K562 (cell line): Measurements from ENCODE around the gene ATP2A3. TPM values are rescaled to one million over a fixed set of nuclear protein-coding genes. Genes with fewer than 3 reads are reported as not detected.

ENCODE experiments used
- C11orf30 ChIP-seq: fragments of 450-650 bp; IDR thresholded peaks from 2 replicates; pipeline ENCODE4 v1.6.1; 2016; ENCODE audit warnings: low read depth, mild to moderate bottlenecking
- CBX5 ChIP-seq: IDR thresholded peaks from 2 replicates; pipeline ENCODE4 v1.6.1; 2014; ENCODE audit warnings: low read depth, borderline replicate concordance
- DPF2 ChIP-seq: fragments of 450-650 bp; IDR thresholded peaks from 2 replicates; pipeline ENCODE4 v1.6.1; 2016
- KLF13 ChIP-seq: fragments of 450-650 bp; IDR thresholded peaks from 2 replicates; pipeline ENCODE4 v1.6.1; 2016; ENCODE audit warnings: missing genetic modification characterization, low read depth, mild to moderate bottlenecking, missing compliant biosample characterization, moderate library complexity, borderline replicate concordance
- MTA2 ChIP-seq: fragments of 450-650 bp; IDR thresholded peaks from 2 replicates; pipeline ENCODE4 v1.6.1; 2016; ENCODE audit warnings: low read depth
- NELFE ChIP-seq: IDR thresholded peaks from 2 replicates; pipeline ENCODE4 v1.6.1; 2011; ENCODE audit warnings: mild to moderate bottlenecking; ENCODE audit not compliant: insufficient read depth, insufficient read length
- POLR2H ChIP-seq: IDR thresholded peaks from 2 replicates; pipeline ENCODE4 v1.6.1; 2016; ENCODE audit warnings: missing genetic modification characterization, low read depth, mild to moderate bottlenecking, control low read depth, missing compliant biosample characterization, moderate library complexity
- SAP30 ChIP-seq: fragments of 200-600 bp; sonication (generic); IDR thresholded peaks from 2 replicates; pipeline ENCODE4 v1.6.1; 2012; ENCODE audit warnings: borderline replicate concordance, low read depth, mild to moderate bottlenecking, moderate library complexity, low read length, control low read depth, inconsistent platforms; ENCODE audit not compliant: insufficient read depth, poor library complexity, severe bottlenecking
- SIX5 ChIP-seq, 2 experiments: IDR thresholded peaks; 2 replicates each; pipeline ENCODE4 v1.6.1; 2011; ENCODE audit warnings: low read length in 2 of 2, borderline replicate concordance in 1 of 2, low read depth in 1 of 2, mild to moderate bottlenecking in 1 of 2, moderate library complexity in 1 of 2; ENCODE audit not compliant: insufficient read depth in 1 of 2
- ZBTB1 ChIP-seq: sonication (generic); formaldehyde crosslinking; IDR thresholded peaks from 2 replicates; pipeline ENCODE4 v1.8.1; 2023; ENCODE audit warnings: missing genetic modification reagents, low read depth, mild to moderate bottlenecking, borderline replicate concordance
- ZFX ChIP-seq: sonication (generic); formaldehyde crosslinking; IDR thresholded peaks from 2 replicates; pipeline ENCODE4 v1.8.0; 2022; ENCODE audit warnings: mild to moderate bottlenecking, missing genetic modification reagents, moderate library complexity
- polyA plus RNA-seq, 8 experiments: library from polyadenylated mRNA; depleted of rRNA in 4 of 8; stranded (reverse) in 5 of 8; unstranded in 3 of 8; fragments of >200 nt; fragmentation: Nextera tagmentation in 2 of 8; fragmentation: Illumina TruSeq in 1 of 8; extraction: Ambion mirVana in 2 of 8; extraction: Trizol in 1 of 8; gene quantifications; 2 replicates each; pipeline versions ENCODE4 v1.2.1 to v1.2.3, GENCODE V29; 2011 to 2014; ENCODE audit warnings: inconsistent platforms in 1 of 8, missing spikeins in 1 of 8
- total RNA-seq, 7 experiments: library from RNA; depleted of rRNA in 6 of 7; stranded (reverse); fragments of >200 nt in 6 of 7; fragmentation: Illumina TruSeq in 2 of 7; extraction: Trizol in 2 of 7; gene quantifications; 2 replicates each; pipeline versions ENCODE4 v1.2.1 to v1.2.3, GENCODE V29; 2011 to 2021; ENCODE audit warnings: low replicate concordance in 1 of 7
- TF ChIP-seq, protein P1 (sequence below), 2 experiments: fragments of 450-650 bp; IDR thresholded peaks; 2 replicates each; pipeline ENCODE4 v1.6.1; 2018; ENCODE audit warnings: mild to moderate bottlenecking in 2 of 2, low read depth in 1 of 2; ENCODE audit not compliant: partially characterized antibody in 2 of 2

ATP2A3 gene
- total and polyA plus RNA-seq, 9 of the 15 experiments (the other 6 are each of a cell fraction or from before 2014, with no cell fraction given), result 0.65 to 103 (median 31.3) TPM

DNA sequence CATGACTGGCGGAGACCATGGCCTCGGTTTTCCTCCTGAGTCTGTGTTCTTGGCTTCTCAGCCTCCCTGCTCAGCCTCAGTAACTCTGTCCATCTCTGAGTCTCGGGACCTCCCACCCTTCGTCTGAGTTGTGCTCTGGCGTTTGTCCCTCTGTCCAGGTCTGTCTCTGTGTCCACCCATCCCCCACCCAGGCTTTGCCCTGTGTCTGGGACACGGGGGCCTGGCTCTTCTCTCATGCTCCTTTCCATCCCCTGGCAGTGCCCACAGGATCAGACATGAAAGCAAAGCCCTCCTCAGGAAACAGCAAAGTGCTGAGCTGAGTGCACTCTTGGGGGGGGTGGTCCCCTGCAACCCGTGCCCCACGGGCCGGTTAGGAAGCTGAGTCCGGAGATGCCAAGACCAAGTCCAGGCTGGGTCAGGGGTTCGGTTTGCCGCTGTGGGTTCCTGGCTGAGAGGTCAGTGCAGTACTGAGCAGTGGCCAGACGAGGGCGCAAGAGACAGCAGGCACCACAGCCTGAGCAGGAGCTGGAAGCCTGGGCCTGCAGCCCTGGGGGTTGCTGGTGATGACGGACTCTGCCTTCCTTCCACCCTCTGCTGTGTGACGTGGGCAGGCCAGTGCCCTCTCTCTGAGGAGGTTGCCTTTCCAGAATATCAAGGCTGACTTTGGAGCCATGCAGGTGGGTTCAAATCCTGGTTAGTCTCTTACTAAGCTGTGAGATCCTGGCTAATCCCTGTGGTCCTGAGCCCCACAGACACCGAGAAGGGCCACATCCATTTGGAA lies 50.5 kb downstream of the ATP2A3 start (continued):
- TF ChIP-seq KLF13 (tag) (no peak), CBX5 (no peak), DPF2 (no peak), ZFX (peak; percentile 77), ZBTB1 (no peak), POLR2H (no peak), SIX5 (IDR thresholded peaks at IDR 0.05; ENCODE audit: borderline replicate concordance in 1 of 2, insufficient read depth in 1 of 2, low read depth in 1 of 2, low read length in 2 of 2) (no peak), NELFE (no peak), C11orf30 (no peak), MTA2 (no peak), SAP30 (no peak)
- TF ChIP-seq, protein P1, sequence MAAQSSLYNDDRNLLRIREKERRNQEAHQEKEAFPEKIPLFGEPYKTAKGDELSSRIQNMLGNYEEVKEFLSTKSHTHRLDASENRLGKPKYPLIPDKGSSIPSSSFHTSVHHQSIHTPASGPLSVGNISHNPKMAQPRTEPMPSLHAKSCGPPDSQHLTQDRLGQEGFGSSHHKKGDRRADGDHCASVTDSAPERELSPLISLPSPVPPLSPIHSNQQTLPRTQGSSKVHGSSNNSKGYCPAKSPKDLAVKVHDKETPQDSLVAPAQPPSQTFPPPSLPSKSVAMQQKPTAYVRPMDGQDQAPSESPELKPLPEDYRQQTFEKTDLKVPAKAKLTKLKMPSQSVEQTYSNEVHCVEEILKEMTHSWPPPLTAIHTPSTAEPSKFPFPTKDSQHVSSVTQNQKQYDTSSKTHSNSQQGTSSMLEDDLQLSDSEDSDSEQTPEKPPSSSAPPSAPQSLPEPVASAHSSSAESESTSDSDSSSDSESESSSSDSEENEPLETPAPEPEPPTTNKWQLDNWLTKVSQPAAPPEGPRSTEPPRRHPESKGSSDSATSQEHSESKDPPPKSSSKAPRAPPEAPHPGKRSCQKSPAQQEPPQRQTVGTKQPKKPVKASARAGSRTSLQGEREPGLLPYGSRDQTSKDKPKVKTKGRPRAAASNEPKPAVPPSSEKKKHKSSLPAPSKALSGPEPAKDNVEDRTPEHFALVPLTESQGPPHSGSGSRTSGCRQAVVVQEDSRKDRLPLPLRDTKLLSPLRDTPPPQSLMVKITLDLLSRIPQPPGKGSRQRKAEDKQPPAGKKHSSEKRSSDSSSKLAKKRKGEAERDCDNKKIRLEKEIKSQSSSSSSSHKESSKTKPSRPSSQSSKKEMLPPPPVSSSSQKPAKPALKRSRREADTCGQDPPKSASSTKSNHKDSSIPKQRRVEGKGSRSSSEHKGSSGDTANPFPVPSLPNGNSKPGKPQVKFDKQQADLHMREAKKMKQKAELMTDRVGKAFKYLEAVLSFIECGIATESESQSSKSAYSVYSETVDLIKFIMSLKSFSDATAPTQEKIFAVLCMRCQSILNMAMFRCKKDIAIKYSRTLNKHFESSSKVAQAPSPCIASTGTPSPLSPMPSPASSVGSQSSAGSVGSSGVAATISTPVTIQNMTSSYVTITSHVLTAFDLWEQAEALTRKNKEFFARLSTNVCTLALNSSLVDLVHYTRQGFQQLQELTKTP (IDR thresholded peaks at IDR 0.05; ENCODE audit: low read depth in 1 of 2, partially characterized antibody in 2 of 2), result no peak
